ENCODE data around the gene MYO7A.

The MYO7A gene

DNA sequence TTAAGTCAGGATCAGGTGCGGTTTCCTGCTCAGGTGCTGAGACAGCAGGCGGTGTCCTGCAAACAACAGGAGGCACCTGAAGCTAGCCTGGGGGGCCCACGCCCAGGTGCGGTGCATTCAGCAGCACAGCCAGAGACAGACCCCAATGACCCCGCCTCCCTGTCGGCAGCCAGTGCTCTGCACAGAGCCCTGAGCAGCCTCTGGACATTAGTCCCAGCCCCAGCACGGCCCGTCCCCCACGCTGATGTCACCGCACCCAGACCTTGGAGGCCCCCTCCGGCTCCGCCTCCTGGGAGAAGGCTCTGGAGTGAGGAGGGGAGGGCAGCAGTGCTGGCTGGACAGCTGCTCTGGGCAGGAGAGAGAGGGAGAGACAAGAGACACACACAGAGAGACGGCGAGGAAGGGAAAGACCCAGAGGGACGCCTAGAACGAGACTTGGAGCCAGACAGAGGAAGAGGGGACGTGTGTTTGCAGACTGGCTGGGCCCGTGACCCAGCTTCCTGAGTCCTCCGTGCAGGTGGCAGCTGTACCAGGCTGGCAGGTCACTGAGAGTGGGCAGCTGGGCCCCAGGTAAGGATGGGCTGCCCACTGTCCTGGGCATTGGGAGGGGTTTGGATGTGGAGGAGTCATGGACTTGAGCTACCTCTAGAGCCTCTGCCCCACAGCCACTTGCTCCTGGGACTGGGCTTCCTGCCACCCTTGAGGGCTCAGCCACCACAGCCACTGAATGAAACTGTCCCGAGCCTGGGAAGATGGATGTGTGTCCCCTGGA, at the start of gene MYO7A:
Gene MYO7A (plus strand): TSS at position 327 of the 772 bp plus-strand sequence. CDS start 2,389 bp downstream, outside the sequence.
- no peak for DNase-seq (ENCODE audit: low read depth, low spot score)

DNA sequence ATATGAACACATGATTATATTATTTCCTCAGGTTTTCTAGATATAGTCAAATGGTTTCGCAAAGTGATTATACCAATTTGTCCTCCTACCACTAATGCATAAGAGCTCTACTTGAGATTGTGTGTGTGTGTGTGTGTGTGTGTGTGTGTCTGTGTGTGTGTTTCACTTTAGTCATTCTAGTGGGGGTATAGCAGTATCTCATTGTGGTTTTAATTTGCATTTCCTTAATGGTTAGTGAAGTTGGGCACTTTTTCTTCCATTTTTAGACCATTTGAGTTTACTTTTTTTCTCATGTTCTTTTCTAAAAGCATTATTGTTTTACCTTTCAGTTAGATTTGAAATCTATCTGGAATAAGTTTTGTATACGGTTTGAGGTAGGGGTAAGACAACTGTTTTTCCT, 48.4 kb upstream of the MYO7A start:
- no peak for DNase-seq (ENCODE audit: low read depth, low spot score)

DNA sequence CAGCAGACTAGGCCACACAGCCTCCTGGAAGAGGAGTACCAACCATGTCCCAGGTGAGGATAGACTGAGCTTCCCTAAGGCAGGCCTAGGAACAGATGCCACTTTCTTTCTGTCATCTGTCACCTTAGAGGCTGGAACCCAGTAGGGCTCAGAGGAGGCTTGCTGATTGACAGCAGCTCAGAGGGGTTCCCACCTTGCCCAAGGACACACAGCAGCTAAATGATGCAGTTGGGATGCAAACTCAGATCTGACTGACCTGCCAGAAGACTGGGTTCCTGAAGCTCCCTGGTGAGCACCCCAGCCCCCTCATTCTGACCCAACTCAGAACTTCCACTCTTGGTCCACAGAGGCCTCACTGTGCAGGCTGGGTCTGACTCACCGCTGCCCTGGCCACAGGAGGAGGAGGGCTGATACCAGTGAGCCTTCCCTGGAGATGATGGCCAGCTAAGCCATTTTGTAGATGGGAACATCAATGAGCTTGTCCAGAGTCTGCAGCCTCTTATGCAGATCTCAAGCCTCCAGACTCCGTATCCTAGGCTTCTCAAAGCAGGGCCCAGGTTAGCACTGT, 47.3 kb upstream of the MYO7A start:
- no peak for DNase-seq (ENCODE audit: low read depth, low spot score)

DNA sequence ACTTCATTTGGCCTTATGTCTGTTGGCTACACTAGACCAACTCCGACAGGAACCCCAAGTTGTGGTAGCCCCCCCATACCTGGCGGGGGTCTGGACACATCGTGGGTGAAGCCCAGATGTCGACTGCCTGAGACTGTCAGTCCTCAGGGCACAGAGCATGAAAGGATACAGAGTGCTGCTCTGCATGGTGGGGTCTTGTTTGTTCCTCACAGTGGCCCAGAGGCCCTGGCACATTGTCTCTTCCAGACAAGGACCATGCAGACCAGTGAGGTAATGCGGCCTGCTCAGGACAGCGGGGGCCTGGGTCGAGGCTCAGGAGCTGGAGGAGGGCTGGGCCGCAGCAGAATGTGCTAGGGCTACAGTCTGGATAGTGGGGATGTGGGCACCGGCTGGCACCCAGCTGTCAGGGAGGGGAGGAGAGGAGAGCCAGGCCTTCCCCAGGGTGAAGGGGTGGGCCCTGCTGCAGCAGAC, 46.6 kb upstream of the MYO7A start:
- DNase-seq (ENCODE audit: low read depth, low spot score): no peak

DNA sequence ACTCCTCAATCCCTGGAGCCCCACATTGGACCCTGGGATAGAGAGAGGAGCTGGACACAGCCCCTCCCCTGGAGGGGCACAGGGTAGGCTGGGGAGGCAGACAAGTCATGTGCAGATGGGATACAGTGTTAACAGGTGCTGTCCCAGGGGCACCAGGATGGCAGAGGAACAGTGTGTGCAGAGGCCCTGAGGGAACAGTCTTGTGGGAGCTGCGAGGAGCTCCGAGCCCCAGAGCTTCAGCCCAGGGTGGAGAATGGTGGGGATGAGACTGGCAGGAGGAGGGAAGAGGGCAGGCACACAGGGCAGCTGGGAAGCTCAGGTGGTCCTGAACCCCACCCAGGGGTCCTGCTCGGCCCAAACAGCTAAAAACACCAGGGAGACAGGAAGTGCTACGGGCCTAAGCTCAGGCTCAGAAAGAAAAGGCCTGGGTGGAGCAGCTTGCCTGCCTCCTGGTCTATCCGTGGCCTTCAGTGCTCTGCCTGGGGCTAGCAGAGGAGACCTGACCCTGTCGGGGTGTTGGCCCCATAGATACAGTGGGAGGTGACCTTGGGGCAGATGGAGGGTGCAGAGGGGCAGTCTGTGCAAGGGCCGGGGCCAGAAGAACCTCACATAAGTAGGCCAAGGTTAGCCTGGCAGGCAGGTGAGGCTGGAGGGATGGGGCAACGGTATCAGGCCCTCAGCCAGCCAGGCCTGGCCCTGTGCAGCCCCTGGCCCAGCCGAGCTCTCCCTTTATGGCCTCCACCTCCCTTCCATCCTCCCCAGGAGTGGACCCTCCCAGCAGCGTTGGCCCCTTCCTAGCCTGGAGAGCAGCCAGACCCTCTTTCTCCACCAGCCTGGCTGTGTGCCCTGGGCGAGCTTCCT, 45.8 kb upstream of the MYO7A start:
- DNase-seq (ENCODE audit: low read depth, low spot score): no peak

DNA sequence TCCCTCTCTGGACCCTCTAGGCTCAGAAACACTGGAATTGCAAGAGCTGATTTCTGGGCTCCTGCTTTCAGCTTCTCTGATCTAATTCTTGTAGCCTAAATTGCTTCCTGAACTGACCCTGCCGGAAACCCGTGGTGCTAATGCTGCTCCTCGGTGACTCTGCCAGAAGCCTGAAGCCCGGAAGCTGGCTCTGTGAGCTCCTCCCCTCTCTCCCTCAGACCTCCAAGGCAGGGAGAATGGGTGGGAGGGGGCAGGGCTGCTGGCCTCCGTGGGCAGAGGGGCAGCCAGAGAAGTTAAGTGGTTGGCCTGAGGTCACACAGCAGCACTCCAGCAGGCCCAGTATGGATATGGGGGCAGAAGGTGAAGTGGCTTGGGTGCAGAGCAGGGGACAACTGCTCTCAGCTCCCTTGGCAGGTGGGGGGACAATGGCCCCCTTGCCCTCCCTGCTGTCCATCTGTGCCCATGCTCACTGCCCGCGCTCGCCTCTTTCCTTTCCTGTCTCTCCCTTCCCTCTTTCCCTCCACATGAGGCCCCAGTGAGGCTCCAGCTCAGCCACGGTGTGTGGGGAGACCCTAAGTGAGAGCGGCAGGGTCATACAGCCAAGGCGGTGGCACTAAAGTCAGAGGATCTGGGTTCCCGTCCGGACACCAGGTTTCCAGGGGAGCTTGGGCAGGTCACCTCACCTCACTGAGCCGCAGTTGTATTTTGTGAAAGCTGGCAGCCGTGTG, 45.0 kb upstream of the MYO7A start:
- DNase-seq (ENCODE audit: low read depth, low spot score): no peak

DNA sequence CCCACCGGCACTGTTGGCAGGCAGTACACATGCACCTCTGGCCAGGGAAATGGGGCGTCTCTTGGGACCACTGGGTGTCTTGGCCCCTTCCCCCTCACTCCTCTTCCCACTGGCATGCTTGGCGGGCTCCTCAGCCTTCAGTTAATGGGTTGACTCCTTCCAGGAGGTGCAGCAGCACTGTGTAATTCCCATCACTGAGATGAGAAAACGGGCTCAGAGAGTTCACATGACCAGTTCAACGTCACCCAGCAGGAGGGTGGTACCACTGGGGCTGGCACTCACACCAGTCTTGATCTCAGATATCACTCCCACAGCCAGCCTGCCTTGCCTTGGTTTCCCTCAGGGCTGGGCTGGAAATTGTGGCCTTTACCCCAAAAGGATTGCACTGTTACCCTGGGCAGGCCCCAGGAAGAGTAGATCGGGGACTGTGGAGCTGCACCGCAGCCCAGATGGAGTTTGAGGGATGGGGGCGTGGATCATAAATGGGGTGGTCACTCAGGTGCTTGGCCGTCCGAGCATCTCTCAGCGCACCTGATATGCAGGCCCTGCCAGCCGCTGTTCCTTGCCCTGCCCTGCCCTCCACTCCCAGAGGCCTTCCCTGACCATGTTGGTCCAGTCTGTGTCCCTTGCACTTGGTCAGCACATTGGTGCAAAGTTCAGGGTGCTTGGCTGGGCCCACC, 44.3 kb upstream of the MYO7A start:
- no peak for DNase-seq (ENCODE audit: low read depth, low spot score)

DNA sequence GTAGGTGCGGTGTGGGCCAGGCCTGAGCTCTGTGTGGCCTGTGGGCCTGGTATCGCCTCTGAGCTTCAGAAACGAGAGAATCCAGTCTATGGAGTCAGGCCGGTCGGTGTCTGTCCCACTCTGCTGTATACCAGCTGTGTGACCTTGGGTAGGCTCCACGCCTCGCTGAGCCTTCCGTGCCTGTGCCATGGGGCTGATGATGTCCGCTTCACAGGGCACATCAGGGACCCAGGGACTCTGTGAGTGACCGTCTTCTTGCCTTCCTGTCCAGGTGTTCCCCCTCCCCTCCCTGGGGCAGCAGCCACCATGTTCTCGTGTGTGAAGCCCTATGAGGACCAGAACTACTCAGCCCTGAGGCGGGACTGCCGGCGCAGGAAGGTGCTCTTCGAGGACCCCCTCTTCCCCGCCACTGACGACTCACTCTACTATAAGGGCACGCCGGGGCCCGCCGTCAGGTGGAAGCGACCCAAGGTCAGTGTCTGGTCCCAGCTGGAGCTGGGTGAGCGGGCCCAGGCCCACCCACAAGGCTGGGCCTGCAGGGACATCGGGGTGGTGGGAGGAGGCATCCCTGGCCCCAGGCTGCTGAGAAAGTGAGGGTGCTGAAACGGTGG, 43.4 kb upstream of the MYO7A start:
- no peak for DNase-seq (ENCODE audit: low read depth, low spot score)

DNA sequence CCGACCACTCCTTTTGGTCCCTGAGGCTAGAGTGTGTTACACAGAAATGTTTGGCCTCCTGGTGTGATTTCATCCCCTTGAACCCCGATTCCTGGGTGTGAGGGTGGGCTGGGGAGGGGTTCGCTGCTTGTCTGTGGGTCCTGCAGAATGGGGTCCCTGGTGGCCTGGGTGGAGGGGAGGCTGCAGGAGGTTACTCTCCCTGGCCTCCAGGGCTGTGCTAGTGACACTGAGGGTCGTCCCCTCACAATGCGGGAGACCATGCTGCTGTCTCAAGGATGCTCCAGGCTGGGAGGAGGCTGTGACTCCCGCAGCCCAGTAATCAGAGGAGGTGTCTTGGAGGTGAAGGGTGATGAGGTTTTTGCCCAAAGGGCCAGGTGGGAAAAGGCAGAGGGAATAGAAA, 42.4 kb upstream of the MYO7A start:
- DNase-seq (ENCODE audit: low read depth, low spot score): no peak

DNA sequence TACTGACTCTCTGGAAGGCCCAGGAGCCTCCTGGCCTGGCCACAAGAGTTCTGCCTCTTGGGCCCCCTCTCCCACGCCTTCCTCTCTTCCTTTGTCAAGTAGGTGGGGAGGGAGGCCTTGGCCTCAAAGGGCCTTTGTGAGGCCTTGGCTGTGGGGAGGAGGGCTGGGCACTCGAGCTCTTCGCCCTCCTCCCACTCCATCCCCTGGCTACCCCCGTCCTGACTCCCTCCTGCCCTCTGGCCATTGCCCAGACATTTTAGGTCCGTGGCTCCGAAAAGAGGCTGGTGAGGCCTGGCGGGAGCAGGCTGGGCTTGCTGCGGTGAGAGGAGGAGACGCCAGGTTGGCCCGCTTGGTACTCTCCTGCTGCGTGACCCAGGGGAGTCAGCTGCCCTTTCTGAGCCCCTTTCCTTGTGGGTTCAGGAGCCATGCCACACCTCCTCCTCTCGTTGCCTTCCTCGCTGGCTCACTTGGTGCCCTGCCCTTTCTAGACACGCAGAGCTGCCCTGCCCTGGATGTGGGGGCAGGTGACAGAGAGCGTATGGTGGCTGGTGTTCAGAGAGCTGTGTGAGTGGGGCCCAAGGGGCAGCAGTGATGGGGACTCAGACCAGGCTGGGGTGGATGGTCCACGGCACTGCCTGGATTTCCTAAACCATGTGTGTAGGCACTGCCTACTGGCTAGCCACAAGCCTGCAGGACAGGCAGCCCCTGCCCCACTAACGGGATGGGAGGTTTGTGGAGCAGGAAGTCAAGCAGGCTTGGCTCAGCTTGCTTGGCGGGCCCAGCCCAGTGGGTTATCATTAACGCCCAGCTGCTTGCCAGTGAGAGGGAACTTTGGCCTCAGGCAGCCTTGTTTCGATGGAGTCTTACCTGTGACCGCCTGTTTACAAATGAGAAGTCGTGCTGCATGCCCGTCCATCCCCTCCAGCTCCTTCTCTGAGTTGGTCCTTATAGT, 41.2 kb upstream of the MYO7A start:
- DNase-seq (ENCODE audit: low read depth, low spot score): no peak

DNA sequence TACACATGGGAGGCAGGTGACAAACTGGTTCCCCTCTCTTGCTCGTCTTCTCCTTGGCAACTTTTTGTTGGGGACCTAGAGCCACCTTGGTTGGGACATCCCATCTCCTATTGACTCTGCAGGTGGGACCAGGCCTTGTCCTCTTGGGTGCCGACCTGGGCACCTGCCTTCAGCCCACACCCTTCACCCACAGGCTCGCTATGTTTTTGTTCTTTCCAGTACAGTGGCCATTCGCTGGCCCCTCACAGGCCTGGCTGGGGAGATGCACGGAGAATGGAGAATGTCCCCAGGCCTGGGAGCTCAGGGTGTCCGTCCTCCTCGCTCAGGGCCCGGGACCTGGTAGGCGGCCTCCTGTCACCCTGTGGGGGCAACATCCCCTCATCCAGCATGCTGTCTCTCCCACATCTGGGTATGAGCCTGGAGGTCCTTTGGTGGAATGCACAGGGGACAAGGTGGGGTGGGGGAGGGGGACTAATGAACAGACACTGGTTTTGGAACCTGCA, 40.3 kb upstream of the MYO7A start:
- no peak for DNase-seq (ENCODE audit: low read depth, low spot score)

DNA sequence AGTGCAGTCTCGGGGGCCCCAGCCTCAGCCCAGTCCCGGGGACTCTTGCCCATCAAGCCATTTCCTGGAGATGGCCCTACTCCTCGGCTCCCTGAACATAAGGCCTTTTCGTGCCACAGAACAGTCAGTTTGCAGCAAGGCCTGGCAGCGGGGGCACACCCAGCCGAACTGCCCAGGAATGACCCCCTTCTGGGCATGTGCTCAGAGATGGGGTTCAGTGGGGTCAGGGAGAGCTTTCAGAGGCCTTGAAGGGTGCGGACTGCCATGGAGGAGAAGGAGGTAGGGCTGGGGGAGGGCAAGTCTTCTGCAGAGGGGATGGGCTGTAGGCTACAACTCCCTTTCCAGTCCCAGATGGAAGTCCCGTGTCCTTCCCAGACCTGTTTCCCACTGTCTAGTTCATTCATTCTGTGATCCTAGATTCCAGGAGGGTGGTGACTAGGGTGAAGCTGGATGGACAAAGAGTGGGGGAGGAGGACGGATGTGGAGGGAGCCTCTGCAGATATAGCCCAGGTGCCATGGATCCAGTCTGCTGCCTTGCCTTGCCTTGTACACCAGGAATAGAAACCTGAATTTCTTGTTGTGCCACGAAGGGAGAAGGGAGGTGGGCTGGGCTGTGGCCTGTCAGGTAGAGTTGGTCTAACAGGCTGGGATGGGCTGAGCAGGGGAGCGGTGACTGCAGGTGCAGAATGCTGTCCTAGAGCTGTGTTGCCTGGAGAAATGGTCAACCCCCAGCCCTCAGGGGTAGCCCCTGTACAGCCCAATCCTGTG, 39.6 kb upstream of the MYO7A start:
- no peak for DNase-seq (ENCODE audit: low read depth, low spot score)

DNA sequence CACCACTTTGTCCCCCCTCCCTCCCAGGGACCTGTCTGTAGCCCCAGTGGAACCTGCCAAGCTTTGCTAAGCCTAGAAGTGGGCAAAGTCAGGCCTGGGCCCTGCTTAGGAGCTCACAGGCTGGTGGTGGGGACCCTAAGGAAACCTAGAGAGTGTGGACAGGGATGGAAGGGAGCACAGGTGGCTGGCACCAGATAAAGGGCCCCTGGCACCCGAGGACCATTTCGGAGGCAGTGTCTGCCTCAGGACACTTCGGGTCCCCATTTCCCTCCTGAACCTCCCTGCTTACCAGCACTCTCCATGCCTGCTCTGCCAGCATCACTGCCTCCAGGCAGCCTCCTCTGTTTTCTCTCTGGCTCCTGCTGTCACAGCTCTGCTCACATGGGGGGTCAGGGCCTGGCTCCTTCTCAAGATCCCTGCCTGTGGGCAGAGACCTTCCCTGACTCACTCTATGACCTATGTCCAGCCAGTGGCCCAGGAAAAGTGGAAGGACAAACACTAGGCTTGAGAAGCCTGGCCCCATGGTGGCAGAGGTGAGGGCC, 39.0 kb upstream of the MYO7A start:
- no peak for DNase-seq (ENCODE audit: low read depth, low spot score)

DNA sequence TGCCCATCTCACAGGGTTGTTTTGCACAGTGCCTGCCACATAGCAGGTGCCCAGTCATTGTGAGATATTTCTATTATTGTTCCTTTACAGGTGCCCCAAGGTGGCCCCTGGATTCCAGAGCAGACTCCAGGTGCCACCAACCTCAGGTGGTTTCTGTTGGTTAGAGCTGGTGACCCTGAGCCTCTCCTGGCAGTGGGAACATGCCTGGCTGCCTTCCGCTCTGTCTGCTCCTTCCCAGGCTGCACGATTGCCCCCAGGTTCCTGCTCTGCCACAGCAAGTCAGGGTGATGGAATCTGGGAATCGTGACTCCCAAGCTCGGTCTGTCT, 38.0 kb upstream of the MYO7A start:
- no peak for DNase-seq (ENCODE audit: low read depth, low spot score)

DNA sequence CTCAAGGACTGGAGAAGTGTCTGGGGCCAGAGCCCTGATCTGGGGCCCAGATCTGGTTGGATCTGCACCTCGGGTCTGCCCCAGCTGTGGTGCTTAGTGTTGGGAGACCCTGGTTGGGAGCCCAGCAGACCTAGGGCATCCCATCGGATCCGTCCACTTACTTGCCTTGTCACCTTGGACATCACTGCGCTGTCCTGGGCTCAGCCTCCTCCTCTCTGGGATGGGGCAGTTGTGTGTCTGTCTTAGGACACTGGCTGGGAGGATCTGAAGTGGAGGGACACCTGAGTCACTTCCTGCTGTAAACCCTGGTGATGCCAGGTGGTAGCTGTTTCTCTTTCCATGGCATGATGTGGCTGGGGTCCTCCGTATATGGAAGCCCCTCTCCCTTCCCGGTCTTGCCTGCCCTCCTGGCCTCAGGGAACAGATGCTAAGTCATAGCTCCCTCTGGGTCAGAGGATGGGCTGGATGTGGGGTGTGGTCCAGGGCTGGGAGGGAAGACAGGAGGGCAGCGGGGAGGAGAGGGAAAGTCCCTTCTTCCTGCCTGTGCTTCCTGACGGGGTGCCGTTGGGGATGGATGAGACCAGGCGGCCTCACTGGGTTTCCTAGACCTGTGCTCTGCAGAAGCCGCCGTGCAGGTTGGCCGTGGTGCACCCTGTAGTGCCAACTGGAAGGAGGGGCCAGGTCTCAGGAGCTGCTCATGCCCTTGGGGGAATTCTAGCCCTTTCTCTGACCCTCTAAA, 37.5 kb upstream of the MYO7A start:
- DNase-seq (ENCODE audit: low read depth, low spot score): no peak

DNA sequence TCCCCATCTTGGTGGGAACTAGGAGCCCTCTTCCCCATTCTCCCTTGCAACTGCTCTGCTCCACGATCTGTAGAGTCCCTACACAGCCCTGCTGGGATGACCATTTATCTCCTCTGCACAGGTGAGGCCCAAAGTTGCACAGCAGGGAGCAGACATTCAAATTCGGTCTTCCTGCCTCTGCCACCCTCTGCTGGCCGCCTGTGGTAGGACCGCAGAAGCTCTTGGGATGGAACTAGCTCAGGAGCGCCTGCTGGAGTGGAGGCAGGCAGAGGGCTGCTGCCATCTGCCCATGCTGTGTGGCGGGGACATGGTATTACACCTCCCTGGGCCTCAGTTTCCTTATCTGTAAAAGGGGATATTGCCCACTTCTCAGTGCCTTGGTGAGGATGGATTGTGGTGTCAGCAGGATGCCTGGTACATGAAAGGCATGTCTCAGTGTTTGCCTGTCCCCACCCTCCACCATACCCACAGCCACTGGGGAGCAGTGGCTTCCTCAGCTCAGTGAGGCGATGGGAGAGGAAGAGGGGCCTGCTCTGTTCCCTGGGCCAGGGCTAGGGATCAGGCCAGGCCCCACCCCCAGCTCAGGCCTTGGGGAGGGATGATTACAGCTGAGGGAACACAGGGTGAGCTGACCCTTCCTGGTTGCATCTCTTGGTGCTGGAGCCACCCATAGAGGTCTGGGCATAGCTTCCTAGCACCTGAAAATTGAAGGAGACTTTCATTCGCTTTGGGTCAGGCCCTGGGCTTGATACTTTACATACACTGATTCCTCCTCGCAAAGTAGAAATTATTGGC, 36.7 kb upstream of the MYO7A start:
- DNase-seq (ENCODE audit: low read depth, low spot score): no peak

DNA sequence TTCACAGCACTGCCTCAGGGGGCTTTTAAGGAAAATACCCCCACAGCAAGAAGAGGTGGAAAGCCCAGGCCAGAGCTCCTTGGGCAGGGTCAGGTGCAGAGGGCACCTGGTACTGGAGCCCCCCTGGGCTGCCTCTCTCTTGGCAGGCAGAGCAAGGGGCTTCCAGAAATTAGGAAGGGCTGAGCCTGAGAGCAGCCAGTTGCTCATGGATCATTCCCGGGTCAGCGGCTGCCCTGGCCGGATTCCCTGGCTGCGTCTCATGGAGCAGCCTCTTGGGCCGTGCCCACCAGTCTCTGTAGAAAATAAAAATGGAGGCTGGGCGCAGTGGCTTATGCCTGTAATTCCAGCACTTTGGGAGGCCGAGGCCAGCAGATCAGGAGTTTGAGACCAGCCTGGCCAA, 35.7 kb upstream of the MYO7A start:
- no peak for DNase-seq (ENCODE audit: low read depth, low spot score)
